HG03558 (cell line): Measurements from ENCODE around the gene PPHLN1.

Experiments used
- ATAC-seq: cut with Tn5 transposase; IDR thresholded peaks from one replicate; pipeline ENCODE4 v1.9.1; 2021; ENCODE audit warnings: moderate number of reproducible peaks; ENCODE audit not compliant: unreplicated experiment; ENCODE audit errors: extremely low read depth

PPHLN1 gene, protein sequence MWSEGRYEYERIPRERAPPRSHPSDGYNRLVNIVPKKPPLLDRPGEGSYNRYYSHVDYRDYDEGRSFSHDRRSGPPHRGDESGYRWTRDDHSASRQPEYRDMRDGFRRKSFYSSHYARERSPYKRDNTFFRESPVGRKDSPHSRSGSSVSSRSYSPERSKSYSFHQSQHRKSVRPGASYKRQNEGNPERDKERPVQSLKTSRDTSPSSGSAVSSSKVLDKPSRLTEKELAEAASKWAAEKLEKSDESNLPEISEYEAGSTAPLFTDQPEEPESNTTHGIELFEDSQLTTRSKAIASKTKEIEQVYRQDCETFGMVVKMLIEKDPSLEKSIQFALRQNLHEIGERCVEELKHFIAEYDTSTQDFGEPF

DNA sequence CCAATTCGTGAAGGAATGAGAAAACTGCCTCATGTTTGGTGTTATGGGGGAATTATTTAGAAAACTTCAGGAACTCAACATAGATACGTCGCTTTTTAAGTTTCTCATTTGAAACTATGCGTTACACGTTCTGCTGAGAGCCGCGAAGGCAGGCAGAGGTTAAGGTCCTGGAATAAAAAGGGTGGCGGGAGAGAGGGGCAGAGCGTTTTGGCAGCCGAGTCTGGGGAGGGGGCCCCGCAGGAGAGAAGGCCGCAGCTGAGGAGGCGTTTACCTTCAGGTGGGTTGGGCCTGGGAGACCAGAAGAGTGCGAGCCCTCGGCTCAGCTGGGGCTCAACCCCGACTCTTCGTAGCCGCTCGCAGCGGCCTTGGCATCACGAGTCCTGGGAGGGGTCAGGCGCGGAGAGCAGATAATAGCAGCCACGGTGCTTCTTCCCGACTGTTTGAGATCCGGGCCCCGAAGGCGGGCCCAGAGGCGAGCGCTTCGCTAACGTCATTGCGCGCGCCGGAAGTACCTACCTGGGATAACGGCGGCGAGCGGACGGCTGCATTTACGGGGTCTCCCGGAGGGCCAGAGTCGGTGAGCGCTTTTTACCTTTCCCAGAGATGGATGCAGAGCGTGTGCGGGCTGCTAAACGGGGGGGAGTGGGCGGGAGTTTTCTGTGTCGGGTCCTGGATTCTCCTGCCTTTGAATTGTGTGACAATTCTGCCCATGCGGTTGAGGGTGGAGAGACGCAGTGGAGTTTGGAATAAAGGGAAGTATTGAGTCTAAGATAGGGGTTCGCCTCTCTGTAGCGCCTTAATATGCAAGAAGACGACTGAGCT, at the start of gene PPHLN1, which contains the start of gene ZCRB1:
Gene PPHLN1, plus strand, starts transcription at position 515 of the 822 bp plus-strand sequence. CDS start 9,736 bp downstream, outside the sequence.
Gene ZCRB1, minus strand, starts transcription at position 442 of the 822 bp plus-strand sequence. CDS start 1,992 bp downstream, outside the sequence.
- ATAC-seq, result peak; percentile 85

GRCh38 chr12:42277396-42278127, 48.4 kb upstream of the PPHLN1 start:
- ATAC-seq, result no peak

- no peak for ATAC-seq
These were observed 47.8 kb upstream of the PPHLN1 start for GRCh38 chr12:42278128-42278510.

- no peak for ATAC-seq
These were observed 44.7 kb upstream of the PPHLN1 start for GRCh38 chr12:42281278-42281677.

DNA sequence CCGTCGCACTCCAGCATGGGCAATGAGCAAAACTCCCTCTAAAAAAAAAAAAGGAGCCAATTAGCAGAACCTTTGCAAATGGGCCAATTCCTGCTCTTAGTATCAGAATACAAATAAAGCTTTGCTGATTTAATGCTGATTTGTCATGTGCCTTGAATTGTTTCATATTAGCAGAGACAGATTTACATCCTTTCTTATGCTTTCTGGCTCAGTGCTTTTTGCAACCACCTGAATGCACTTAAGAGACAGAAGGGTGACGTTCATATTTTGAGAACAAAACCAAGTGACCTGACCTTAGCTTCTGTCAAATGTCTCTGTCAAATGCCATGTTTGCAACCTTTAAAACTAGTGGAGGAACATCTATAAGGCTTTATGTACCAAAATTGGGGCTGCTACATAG, 44.1 kb upstream of the PPHLN1 start:
- ATAC-seq, result no peak

DNA sequence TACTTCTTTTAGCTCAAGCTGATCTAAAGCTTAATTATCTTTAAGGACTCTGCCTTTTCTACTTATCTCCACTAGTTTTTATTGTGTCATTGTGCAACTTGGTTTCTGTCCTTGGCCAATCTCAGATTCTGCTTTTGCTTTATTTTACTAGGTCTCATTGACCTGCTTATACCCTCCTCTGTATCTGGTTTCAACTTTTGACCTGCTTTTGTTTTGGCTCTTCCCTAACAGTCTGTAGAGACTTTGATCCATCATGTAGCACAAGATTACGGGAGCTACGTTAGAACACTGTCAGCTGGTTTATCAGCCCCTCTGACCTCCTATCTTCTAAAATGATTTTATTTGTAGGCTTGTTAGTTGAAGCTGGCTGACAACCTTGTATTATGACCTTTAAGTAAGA, 43.7 kb upstream of the PPHLN1 start:
- ATAC-seq, result no peak

GRCh38 chr12:42283739-42284138, 42.2 kb upstream of the PPHLN1 start:
- no peak for ATAC-seq

- ATAC-seq, result no peak
These were observed 41.8 kb upstream of the PPHLN1 start for GRCh38 chr12:42284157-42284556.

- no peak for ATAC-seq
These were observed 41.1 kb upstream of the PPHLN1 start for GRCh38 chr12:42284876-42285275.

GRCh38 chr12:42285431-42285830, 40.5 kb upstream of the PPHLN1 start:
- no peak for ATAC-seq

DNA sequence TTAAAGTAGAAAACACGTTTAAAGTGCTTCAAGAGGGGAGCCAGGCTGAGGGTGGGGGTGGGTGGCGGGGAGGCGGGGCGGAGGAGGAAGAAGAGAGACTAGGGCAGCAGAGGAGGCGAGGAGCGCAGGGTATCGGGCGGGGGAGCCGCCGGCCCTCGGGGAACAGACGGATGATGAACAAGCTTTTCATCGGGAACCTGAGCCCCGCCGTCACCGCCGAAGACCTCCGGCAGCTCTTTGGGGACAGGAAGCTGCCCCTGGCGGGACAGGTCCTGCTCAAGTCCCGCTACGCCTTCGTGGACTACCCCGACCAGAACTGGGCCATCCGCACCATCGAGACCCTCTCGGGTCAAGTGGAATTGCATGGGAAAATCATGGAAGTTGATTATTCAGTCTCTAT, 39.2 kb upstream of the PPHLN1 start:
- ATAC-seq, result no peak

DNA sequence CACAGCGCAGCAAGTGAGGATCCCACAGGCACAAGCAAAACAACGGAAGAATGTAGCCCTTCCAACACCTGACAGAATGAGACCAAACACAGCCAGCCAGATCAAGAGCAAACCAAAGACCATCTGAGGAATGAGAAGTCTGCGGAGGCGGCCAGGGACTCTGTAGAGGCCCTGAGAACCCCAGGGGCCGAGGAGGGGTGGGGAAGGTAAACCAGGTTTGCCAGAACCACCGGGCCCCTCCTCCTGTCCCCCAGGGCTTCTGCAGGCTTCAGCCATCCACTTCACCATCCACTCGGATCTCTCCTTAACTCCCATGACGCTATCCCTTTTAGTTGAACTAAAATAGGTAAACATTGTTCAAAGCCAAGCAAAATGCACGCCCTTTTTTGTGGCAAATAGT, 37.4 kb upstream of the PPHLN1 start:
- ATAC-seq, result no peak

GRCh38 chr12:42291680-42292079, 34.3 kb upstream of the PPHLN1 start:
- no peak for ATAC-seq

DNA sequence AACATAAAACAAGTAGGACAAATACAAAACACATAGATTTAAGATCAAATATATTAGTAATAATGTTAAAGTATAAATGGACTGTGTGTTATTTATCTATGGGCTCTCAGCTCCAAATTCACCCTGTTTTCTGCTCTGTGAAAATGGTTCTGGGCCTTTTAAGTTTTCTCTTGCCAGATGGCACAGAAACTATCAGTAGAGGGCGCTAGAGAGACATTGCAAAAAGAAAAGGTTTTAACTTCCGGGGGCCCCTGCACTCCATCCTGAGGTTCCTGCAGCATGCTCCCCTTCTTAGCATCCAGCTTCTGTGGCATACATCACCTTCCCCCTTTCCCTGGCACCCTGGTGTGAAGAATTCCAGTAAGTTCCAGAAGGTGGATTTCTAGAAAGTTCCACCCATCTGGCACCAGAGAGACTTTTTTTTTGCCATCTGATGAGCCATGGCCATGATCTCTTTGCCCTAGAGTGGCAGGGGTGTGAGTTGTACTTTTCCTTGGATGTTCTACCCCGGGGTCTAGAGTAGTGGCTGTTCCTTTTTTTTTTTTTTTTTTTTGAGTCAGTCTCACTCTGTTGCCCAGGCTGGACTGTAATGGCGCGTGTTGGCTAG, 29.4 kb upstream of the PPHLN1 start:
- no peak for ATAC-seq

DNA sequence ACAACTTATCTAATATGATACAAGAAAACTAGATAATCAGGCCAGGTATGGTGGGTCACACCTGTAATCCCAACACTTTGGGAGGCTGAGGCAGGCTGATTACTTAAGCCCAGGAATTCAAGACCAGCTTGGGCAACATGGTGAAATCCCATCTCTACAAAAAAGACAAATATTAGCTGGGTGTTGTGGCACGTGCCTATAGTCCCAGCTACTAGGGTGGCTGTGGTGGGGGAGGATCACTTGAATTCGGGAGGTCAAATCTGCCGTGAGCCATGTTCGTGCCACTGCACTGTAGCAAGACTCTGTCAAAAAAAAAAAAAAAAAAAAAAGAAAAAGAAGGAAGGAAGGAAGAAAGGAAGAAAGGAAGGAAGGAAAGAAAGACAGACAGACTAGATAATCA, 27.1 kb upstream of the PPHLN1 start:
- no peak for ATAC-seq

- peak; percentile 87 for ATAC-seq
These were observed 26.3 kb upstream of the PPHLN1 start for GRCh38 chr12:42299392-42300308.

- no peak for ATAC-seq
These were observed 19.7 kb upstream of the PPHLN1 start for GRCh38 chr12:42306297-42306696.

DNA sequence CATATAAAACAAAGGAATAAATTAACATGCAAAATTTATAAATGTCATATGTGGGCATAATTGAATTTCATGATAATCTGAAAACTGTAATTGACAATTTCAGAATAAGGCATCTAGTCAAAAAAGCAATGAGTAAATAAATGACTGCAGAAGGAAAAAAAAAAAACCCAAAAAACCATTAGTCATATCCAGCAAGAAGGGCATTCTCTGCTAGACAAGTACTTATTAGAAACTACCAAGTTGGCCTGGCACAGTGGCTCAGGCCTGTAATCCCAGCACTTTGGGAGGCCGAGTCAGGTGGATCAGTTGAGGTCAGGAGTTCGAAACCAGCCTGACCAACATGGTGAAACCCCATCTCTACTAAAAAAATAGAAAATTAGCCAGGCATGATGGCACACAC, 17.6 kb upstream of the PPHLN1 start:
- ATAC-seq, result no peak

DNA sequence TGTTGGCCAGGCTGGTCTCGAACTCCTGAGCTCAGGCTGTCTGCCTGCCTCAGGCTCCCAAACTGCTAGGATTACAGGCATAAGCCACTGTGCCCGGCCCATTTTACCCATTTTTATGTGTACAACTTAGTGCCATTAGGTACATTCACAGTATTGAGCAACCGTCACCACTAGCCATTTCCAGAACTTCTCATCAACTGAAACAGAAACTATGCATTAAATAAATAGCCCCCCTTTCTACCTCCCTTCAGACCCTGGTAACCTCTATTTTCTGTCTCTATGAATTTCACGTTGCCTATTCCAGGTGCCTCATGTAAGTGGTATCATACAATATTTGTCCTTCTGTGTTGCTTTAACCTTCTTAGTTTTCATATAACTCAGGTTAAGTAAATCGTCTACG, 16.0 kb upstream of the PPHLN1 start:
- no peak for ATAC-seq
